GM19395 (cell line): ENCODE data around the gene SCN8A.

Source experiments
- ATAC-seq: cut with Tn5 transposase; IDR thresholded peaks from one replicate; pipeline ENCODE4 v1.9.1; 2021; ENCODE audit warnings: mild to moderate bottlenecking, moderate library complexity; ENCODE audit not compliant: unreplicated experiment

SCN8A gene

DNA sequence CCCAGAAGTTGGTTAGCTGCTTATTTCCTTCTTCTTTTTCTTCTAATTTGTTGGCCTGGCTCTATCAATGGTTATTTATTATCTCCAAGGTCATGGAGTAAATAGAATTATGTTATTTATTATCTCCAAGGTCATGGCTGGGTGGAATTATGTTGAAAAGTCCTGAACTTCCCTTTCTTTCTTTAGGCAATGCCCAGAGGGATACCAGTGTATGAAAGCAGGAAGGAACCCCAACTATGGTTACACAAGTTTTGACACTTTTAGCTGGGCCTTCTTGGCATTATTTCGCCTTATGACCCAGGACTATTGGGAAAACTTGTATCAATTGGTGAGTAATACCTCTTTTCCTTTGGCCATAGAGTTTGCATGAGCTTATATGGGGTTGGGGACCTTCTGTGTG lies 111.6 kb downstream of the SCN8A start:
- no peak for ATAC-seq

DNA sequence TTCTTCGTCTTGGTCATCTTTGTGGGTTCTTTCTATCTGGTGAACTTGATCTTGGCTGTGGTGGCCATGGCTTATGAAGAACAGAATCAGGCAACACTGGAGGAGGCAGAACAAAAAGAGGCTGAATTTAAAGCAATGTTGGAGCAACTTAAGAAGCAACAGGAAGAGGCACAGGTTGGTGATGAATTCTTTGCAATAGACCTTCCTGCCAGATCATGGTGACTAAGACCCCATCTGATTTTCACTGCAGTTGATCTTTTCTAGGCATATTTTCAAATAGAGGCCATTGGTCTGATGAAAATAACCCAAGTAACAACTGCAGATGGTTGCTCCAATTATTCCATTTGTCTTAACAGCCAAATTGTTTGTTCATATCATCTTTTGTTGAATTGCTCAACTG lies 114.4 kb downstream of the SCN8A start:
- no peak for ATAC-seq

DNA sequence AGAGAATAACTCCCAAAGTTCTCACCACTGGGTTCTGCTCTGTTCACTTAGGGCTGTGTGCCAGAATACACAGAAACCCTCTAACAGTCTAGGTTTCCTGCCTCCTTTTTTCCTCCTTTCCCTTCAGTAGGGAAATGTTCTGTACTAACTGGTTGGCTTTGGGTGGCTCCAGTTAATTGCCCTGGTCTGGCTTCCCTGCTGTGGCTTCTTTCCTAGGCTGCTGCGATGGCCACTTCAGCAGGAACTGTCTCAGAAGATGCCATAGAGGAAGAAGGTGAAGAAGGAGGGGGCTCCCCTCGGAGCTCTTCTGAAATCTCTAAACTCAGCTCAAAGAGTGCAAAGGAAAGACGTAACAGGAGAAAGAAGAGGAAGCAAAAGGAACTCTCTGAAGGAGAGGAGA lies 115.2 kb downstream of the SCN8A start:
- ATAC-seq, result no peak

DNA sequence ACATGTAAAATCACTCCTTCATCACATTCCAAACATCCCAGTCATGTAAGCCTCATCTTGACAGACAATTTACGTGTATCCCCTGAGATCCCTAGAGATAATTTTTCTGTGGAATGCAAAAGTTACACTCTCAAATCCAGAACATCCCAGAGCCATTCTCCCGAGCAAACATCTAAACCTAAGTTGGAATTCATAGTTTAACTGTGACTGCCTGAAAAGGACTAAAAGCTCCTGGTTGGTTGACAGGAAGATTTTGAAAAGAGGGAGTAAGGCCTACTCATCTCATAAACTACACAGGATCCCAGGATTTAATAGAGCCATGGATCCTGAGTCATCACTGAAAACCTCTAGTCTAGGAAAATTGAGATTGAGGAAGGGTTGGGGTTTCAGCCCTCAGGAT lies 123.6 kb downstream of the SCN8A start:
- ATAC-seq, result no peak

DNA sequence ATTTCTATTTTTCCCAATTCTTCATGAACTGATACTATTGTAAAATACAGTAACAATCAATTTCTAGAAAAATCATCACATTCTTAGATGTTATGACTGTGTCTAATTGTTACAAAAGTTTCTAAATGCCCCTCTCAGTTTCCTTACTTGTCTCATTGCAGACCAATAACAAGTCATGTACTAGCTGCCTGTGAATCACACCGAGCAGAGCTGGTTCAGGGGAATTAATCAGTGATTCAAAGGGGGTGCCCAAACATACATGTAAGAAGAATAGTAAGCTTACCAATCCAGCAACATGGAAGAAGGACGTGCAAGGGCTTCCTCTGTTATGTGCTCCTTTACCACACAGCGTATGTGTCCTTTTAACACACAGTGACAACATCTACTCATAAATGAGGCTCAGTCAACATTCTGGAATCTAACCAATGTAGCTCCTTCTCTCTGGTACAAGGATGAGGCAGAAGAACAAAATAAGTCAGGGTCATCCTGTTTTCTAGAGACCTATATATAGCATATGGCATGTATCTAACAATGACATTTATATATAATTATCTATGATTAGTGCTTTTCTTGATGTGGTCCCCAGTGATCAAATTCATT lies 126.4 kb downstream of the SCN8A start:
- no peak for ATAC-seq

DNA sequence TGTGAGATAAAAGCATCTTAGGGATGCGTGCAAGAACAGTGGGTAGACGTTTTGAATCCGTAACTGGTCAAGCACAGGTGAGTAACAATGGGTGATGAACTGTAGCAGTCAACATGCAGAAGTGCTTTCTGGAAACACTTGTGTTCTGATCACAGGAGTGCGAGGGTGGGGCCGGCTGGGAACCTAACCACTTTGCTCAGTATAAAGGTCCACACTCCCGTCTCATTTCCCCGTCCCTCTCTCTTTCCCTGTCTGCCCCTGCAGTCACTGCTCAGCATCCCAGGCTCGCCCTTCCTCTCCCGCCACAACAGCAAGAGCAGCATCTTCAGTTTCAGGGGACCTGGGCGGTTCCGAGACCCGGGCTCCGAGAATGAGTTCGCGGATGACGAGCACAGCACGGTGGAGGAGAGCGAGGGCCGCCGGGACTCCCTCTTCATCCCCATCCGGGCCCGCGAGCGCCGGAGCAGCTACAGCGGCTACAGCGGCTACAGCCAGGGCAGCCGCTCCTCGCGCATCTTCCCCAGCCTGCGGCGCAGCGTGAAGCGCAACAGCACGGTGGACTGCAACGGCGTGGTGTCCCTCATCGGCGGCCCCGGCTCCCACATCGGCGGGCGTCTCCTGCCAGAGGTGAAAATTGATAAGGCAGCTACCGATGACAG lies 130.4 kb downstream of the SCN8A start:
- no peak for ATAC-seq

DNA sequence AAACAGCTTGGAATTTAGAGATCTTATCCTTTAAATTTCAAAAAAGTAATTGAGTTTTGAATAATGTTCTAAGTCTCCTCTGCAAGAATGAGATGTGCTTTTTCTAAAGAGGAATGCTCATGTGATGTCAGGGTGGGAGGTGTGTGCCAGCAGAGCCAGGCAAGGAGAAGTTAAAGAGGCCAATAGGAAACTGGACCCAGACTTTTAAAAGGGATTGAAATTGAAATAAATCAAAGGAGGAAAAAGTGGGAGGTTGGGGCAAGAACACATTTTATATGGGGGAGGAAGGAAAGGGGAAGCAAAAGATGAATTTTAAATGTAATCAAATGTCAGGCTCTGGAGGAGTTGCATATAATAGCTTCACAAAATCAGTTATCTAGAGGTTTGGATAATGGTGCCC lies 131.4 kb downstream of the SCN8A start:
- ATAC-seq, result no peak

DNA sequence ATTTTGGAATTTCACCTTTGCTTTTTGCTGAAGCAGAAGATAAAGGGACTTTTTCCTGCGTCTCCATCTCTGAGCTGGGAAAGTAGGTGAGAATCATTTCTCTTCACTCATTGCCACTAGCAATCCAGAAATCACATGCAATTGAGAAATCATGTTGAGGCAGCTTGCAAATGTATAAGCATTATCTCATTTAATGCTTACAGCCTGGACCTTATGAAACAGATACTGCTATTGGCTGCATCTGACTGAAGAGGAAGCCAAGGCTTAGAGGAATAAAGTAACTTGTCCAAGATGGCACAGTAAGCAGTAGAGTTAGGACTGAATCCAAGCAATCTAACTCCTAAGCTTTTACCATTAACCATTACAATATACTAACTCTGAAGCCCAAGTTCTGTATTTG lies 135.1 kb downstream of the SCN8A start:
- no peak for ATAC-seq

DNA sequence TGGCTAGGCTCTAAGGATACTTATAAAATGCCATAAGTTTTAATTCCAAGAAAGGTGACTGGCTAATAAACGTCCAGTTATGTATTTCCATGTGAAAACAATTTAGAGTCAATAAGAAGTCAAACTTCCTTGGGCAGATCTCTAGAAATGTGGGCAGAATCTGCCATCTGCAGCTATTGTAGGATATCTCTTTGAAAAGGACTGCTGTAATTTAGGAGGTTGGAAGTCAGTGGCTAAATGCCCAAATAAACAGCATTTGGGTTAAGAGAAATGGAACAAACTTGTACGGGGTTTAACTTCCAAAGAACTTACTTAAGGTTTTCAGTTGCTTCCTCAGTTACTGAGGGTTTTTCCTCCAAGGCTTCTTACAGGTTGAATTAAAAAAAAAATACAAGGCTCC lies 135.9 kb downstream of the SCN8A start:
- no peak for ATAC-seq

DNA sequence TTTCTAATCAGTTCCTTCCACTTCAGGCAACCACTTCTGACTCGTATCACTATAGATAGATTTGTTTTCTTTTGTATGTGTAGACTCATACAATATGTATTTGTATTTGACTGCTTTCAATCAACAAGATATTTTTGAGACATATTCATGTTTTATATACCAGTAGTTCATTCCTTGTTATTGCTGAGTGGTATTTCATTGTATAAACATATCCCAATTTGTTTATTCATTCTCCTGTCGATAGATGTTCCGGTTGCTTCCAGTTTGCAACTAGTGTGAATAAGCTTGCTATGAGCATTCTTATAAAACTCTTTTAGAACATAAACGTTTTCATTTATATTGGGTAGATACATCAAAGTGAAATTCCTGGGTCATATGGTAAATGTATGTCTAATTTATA lies 138.3 kb downstream of the SCN8A start:
- no peak for ATAC-seq

DNA sequence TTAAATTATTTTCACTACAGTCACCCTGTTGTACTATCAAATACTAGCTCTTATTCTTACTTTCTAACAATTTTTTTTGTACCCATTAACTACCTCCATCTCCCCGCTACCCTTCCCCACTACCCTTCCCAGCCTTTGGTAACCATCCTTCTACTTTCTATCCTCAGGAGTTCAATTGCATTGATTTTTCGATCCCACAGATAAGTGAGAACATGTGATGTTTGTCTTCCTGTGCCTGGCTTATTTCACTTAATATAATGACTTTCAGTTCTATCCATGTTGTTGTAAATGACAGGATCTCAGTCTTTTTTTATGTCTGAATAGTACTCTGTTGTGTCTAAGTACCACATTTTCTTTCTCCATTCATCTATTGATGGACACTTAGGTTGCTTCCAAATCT lies 139.7 kb downstream of the SCN8A start:
- no peak for ATAC-seq

DNA sequence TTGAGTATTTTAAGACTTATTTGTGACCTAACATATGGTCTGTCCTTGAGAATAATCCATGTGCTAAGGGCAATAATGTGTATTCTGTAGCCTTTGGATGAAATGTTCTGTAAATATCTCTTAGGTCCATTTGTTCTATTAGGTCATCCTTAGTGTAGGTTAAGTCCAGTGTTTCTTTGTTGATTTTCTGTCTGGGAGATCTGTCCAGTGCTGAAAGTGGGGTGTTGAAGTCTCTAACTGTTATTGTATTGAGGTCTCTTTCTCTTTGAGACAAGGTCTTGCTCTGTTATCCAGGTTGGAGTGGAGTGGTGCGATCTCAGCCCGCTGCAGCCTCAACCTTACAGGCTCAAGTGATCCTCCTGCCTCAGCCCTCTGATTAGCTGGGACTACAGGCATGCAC lies 149.5 kb downstream of the SCN8A start:
- no peak for ATAC-seq

DNA sequence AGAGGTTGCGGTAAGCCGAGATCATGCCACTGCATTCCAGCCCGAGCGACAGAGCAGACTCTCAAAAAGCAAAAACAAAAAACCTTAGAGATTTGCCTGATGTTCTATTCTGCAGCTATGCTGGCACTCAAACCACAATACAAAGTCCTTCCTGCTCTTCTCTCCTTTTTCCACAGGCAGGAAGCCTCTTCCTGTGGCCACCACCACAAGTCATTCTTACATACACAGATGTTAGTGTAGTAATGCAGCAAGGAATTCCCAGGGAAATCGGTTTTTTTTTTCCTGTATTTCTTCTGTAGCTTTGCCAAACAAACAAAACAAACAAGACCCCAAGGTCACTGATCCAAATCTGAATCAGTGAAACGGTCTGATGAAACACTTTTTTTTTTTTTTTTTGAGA lies 153.2 kb downstream of the SCN8A start:
- no peak for ATAC-seq

DNA sequence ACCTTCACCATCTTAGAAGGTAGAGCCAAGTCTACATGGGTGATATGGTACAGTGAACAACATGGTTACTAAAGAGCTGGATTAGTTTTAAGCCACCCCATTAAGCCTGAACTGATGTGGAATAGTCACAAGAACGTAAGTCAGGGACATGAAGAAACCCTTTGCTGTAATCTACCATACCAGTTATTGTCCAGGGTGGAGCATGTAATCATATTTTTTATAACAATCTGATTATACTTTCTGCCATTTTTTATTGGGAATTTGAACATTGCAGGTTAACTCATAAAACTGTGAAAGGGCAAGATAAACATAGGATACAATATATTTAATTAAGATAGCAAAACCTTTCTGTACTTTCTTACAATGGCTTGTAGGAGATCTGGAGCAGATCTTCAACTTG lies 153.9 kb downstream of the SCN8A start:
- no peak for ATAC-seq

DNA sequence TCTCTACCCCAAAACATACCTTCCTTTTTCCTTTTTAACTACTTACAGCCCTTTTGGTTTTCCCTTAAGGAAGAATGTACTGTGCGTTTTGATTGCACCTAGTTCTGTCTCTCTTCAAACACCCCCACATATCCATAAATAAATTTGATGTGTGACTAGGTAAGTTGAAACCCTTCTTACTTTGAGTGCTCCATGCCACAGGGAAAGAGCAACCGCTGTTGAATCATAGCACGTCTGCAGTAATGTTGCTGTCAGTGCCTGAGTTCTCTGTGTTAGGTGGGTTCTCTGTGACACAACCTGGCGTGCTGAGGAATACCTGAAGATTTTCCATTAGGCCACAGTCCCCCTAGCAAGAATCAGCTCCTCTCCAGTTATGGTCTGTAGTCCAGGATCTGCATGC lies 155.4 kb downstream of the SCN8A start:
- no peak for ATAC-seq

DNA sequence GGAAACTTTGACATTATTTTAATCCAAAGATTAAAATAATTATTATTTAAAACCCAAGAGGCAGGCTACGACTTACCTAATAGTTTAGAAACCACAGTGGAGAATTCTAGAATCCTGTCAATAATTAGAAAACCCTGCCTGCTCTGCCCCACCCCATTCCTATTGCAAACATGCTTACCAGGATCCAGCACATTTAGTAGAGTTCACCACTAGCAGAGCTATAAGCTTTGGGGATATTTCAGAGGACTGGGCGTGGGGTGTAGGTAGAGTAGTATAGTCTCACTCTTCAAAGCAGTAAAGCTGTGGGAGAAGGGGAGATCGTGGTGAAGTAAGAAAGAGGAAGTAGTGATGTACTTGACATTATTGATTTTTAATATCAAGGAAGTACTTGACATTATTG lies 157.2 kb downstream of the SCN8A start:
- no peak for ATAC-seq

DNA sequence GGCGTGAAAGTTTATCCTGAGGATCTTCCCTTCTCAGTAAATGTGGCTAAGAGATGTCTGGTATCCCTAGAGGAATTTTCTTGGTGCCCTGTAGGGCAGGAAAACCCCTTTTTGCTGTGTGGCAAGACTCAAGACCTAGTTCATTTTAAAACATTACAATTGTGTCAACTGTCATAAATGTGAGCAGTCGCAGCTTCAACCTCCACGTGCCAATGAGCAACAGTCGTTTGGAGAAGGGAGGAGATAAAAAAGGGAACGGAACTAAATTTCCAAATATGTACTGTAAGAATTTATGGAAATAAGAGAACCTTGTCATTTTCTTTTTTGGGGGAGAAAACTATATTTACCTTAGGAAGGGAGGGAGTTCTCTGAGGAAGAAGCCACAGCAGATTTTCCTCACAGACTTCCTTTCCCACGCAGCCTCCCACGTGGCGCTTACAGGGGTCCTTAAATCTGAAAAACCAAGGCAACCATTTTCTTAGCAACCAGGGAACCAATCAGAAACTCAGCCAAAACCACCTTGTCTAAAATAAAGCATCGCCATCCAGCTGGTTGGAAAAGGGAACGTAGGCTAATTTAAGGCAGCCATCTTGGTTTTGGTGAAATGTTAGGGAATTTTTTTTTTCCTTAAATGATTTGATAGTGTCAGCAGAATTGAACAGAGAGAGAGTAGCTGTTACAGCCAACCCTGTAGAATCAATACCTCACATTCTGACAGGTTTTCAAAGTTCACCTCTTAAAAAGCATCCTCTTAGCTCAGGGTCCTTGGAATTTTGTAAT lies 158.4 kb downstream of the SCN8A start:
- no peak for ATAC-seq

DNA sequence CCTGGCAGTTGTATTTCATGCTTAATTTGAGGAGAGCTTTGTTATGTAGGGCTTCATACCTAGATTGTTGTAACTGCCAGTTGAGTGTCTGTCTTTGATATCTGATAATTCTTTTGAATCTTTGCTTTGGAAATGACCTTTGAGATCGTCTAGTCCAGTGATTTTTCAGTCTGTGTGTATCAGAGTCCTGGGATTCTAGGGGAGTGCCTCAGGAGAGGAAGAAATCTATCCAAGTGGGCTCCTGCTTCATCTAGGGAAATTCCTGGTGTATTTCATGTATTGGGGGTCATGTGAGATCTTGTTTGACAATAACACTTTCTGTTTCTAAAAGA lies 158.9 kb downstream of the SCN8A start:
- no peak for ATAC-seq

DNA sequence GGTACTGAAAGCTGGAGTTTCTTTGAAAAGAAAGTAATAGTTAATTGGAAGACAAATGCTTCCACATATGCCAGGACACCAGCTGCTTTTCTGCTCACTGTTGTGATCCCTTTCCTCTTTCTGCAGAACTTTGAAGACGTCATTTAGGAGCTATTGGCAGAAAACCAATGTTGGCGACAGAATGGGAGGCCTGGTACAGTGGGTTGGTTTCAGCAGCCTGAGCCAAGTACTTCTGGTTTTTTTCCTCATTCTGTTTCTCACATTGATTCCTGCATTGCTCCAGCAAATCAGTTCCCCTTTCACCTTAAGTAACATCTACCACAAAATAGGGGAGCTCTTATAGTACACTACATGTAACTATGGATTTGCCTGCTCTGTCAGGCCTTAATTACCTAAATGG lies 160.6 kb downstream of the SCN8A start:
- ATAC-seq, result no peak

DNA sequence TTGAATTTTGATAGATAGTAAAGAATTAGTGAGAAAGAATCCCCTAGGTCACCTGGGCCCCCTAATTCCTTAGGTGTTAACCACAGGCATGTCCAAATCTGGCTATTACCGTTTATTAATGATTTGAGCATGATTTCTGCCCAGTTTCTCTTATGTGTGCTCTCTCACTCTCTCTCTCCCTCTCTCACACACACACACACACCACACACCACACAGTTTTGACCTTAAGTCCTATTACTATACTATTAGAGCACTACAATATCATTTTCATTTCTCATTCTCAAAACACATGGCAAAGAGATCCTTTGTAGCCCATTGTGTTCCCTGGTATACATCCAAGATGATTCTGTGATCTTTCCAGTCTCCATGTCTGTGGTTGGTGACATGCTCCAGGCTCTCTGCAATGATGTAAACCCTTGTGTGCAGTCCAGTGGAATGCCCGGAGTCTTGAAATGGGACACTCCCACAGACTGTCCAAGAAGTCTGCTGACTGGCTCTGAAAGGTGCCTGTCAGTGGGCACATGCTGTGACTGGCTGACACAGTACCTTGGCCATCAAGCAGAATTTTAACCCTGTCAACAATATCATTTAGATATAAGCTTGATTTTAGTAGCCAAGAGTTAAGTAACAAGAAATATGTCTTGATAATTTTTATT lies 161.3 kb downstream of the SCN8A start:
- ATAC-seq, result no peak

DNA sequence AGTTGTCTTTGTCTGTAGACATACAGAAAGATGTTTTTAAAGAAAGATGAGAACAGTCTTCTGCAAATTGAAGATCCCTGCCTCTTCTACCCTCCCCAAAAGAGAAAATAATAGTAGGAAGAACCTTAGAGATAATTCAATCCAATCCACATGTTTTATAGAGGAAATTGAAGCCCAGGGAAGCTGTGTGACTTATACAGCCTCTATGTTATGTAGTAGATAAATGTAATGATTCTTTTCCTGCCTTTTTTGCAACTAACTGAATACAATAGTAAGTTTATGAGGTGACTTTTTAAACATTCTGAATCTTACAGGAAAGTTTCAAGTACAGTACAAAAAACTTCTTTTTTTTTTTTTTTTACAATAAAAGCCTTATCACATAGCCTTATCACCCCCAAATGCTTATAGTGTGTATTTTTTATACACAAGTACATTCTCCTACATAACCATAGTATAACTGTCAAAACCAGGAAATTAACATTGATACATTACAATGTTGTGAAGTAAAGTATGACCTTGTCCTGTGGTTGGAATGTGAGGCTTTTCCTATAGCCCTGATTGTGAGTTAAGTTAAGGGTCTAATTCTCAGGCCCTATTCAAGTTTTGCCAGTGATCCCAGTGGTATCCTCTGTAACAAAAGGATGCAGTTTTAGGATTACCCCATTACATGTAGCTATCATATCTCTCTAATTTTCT lies 163.1 kb downstream of the SCN8A start:
- no peak for ATAC-seq
